HFF-Myc (cell line): ENCODE measurements around the gene GSN.

Experiments used
- DNase-seq: peaks from one replicate; pipeline ENCODE4 v3.0.0-alpha.2; 2011; ENCODE audit warnings: low read depth; ENCODE audit errors: extremely low read depth
- H3K4me3 ChIP-seq: replicated peaks from 2 replicates; pipeline ENCODE4 v1.5.1; 2011; ENCODE audit warnings: low read depth, mild to moderate bottlenecking, control low read depth, low read length
- CTCF ChIP-seq: IDR thresholded peaks from 2 replicates; pipeline ENCODE4 v1.5.1; 2012; ENCODE audit warnings: mild to moderate bottlenecking, low read depth, low read length, control low read depth; ENCODE audit errors: missing control alignments

GSN gene

GRCh38 chr9:121266356-121266755 is 1.6 kb upstream of the GSN start:
- no peak overlapping the region for H3K4me3 ChIP-seq
- DNase-seq, result no peak
- no peak for TF ChIP-seq CTCF

- no peak for DNase-seq
- TF ChIP-seq CTCF, result no peak
- H3K4me3 ChIP-seq, result peak overlapping the region; percentile 86; the same call in 1 of the 2 replicates
Observed at GRCh38 chr9:121266906-121267650, 884 bp upstream of the GSN start.

- peak overlapping the region; percentile 86 for H3K4me3 ChIP-seq
- no peak for TF ChIP-seq CTCF
Observed at GRCh38 chr9:121268598-121268850, 562 bp downstream of the GSN start.

DNA sequence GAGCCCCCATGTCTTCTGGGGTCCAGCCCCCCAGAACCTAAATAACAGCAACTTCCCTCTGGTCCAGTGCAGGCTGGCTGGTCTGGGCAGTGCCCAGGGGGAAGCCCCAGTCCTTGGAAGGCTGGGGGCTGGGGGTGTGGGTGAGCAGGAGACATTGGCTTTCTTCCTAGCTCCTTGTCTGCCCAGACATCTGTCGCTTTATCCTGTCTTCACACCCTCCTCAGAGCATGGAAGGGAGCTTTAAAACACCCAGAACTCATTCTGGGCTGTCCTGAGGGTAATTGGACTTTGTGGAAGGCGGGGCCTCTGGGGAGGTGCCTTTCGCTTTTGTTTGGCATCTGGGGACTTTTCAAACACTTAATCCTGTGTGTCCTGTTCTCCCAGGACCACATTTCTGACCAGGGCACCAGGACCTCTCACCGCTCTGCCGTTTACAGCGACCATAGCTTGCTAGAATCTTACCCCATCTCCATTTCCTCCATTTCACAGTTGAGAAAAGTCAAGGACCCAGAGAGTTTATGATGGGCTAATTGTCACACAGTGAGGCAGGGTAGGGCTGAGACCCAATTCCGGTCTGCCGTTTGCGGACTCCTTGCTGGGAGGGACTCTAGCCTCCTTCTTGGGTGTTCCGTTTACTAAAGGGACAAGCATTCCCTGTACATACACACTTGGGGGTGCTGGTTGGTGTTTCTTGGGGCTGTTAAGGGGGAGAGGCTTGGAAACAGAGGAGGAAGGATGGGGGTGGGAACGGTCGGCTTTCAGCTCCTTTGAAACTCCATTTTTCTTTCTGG is 1.1 kb downstream of the GSN start:
- no peak for TF ChIP-seq CTCF
- no peak for DNase-seq
- peak overlapping the region; percentile 86 for H3K4me3 ChIP-seq

More at GRCh38 chr9:121268598-121268850, 562 bp downstream of the GSN start:
- DNase-seq, result no peak

DNA sequence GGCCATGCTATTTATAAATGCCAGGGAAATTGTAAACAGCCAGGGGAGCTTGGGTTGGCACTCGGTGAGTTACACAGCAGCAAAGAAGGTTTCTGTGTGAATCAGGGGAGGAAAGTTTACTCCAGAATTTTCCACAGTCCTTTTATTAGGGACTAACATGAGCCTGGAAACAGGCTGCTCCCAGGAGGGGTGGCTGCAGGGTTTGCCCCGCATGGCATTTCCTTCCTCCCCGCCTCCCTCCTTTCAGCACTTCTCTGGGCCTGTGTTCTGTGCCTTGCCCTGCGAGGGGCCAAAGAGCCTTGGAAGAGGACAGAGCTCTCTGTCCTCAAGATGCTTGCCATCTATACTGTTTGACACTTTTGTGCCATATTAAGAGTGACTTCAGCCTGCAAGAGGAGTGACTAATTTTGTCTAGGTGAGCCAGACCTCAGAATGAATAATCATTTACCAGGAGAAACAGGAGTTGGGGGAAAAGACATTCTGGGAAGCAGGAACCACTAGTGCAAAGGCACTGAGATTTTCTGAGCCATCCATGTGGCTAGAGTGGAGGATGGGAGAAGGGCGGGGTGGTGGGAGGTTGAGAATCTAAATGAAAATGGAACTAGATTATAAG is 1.8 kb downstream of the GSN start:
- DNase-seq, result no peak
- TF ChIP-seq CTCF, result no peak
- peak overlapping the region; percentile 86 for H3K4me3 ChIP-seq

GRCh38 chr9:121271368-121272341 is 3.7 kb downstream of the GSN start:
- no peak for TF ChIP-seq CTCF

More at GRCh38 chr9:121271368-121272341, 3.7 kb downstream of the GSN start:
- no peak for DNase-seq
- peak overlapping the region; percentile 31 for H3K4me3 ChIP-seq
